PFSK-1 (cell line): ENCODE results near the gene MAGI2.

ENCODE experiments used
- FOXP2 ChIP-seq: optimal IDR thresholded peaks from 2 replicates; pipeline ENCODE3; 2011; ENCODE audit warnings: borderline replicate concordance, control low read depth, inconsistent platforms; ENCODE audit not compliant: insufficient read depth; ENCODE audit errors: extremely low read length, extremely low read depth
- POLR2AphosphoS5 ChIP-seq: IDR thresholded peaks from 2 replicates; pipeline ENCODE4 v1.6.1; 2012; ENCODE audit warnings: low read depth, mild to moderate bottlenecking, control low read depth, low read length, moderate library complexity
- SIN3A ChIP-seq: IDR thresholded peaks from 2 replicates; pipeline ENCODE4 v1.6.1; 2012; ENCODE audit warnings: mild to moderate bottlenecking, low read length, moderate library complexity, borderline replicate concordance; ENCODE audit not compliant: insufficient read depth
- TAF1 ChIP-seq: IDR thresholded peaks from 2 replicates; pipeline ENCODE4 v1.6.1; 2012; ENCODE audit warnings: low read length, control low read depth, borderline replicate concordance; ENCODE audit not compliant: insufficient read depth
- TF ChIP-seq, protein P1 (sequence below), 2 experiments: IDR thresholded peaks; 2 replicates each; pipeline versions ENCODE4 v1.6.1 to v1.8.0; 2011 to 2012; ENCODE audit warnings: low read depth in 2 of 2, low read length in 2 of 2, control low read depth in 1 of 2, inconsistent platforms in 1 of 2, mild to moderate bottlenecking in 1 of 2, moderate library complexity in 1 of 2; ENCODE audit not compliant: insufficient read depth in 1 of 2

Gene MAGI2

GRCh38 chr7:78171398-78171797 is 1282.1 kb downstream of the MAGI2 start:
- TF ChIP-seq FOXP2: no peak
- TF ChIP-seq POLR2AphosphoS5: no peak
- TF ChIP-seq, protein P1, sequence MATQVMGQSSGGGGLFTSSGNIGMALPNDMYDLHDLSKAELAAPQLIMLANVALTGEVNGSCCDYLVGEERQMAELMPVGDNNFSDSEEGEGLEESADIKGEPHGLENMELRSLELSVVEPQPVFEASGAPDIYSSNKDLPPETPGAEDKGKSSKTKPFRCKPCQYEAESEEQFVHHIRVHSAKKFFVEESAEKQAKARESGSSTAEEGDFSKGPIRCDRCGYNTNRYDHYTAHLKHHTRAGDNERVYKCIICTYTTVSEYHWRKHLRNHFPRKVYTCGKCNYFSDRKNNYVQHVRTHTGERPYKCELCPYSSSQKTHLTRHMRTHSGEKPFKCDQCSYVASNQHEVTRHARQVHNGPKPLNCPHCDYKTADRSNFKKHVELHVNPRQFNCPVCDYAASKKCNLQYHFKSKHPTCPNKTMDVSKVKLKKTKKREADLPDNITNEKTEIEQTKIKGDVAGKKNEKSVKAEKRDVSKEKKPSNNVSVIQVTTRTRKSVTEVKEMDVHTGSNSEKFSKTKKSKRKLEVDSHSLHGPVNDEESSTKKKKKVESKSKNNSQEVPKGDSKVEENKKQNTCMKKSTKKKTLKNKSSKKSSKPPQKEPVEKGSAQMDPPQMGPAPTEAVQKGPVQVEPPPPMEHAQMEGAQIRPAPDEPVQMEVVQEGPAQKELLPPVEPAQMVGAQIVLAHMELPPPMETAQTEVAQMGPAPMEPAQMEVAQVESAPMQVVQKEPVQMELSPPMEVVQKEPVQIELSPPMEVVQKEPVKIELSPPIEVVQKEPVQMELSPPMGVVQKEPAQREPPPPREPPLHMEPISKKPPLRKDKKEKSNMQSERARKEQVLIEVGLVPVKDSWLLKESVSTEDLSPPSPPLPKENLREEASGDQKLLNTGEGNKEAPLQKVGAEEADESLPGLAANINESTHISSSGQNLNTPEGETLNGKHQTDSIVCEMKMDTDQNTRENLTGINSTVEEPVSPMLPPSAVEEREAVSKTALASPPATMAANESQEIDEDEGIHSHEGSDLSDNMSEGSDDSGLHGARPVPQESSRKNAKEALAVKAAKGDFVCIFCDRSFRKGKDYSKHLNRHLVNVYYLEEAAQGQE (IDR thresholded peaks at IDR 0.05; ENCODE audit: insufficient read depth in 1 of 2, low read depth in 2 of 2, low read length in 2 of 2): no peak
- TF ChIP-seq TAF1: no peak
- no peak for TF ChIP-seq SIN3A

- TF ChIP-seq TAF1: no peak
- TF ChIP-seq, protein P1 (IDR thresholded peaks at IDR 0.05; ENCODE audit: insufficient read depth in 1 of 2, low read depth in 2 of 2, low read length in 2 of 2): no peak
- no peak for TF ChIP-seq FOXP2
- no peak for TF ChIP-seq POLR2AphosphoS5
Observed at GRCh38 chr7:78170815-78171214, 1282.7 kb downstream of the MAGI2 start.

GRCh38 chr7:78169992-78170391 is 1283.5 kb downstream of the MAGI2 start:
- TF ChIP-seq FOXP2: no peak
- no peak for TF ChIP-seq SIN3A
- no peak for TF ChIP-seq POLR2AphosphoS5
- no peak for TF ChIP-seq TAF1
- TF ChIP-seq, protein P1 (IDR thresholded peaks at IDR 0.05; ENCODE audit: insufficient read depth in 1 of 2, low read depth in 2 of 2, low read length in 2 of 2): no peak

DNA sequence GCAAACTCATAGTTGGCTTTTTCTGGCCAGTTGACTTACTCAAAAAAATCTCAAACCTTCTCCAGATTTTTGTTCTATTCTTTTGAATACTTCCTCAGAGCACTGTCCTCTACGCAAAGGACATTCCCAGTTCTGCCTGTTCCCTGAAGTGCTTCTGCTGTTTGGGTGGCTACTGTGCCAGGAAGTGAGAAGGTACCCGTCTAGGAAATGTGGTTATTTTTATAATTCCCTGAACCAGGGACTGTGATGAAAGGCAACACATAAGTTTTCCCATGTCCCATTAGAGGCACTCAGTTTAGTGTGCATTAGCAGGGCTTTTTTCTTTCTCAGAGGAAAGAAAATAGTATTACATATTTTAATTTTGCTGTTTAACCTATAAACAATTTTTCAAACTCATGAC is 1284.6 kb downstream of the MAGI2 start:
- no peak for TF ChIP-seq TAF1
- no peak for TF ChIP-seq POLR2AphosphoS5
- no peak for TF ChIP-seq SIN3A
- TF ChIP-seq FOXP2: no peak
- TF ChIP-seq, protein P1 (IDR thresholded peaks at IDR 0.05; ENCODE audit: insufficient read depth in 1 of 2, low read depth in 2 of 2, low read length in 2 of 2): no peak

- TF ChIP-seq SIN3A (no peak), TAF1 (no peak), POLR2AphosphoS5 (no peak), FOXP2 (no peak)
- TF ChIP-seq, protein P1 (IDR thresholded peaks at IDR 0.05; ENCODE audit: insufficient read depth in 1 of 2, low read depth in 2 of 2, low read length in 2 of 2): no peak
Observed at GRCh38 chr7:78167860-78168259, 1285.6 kb downstream of the MAGI2 start.
